Testis (tissue), 5 donors: ENCODE data around the gene ABCF2. TPM values are rescaled to one million over a fixed set of nuclear protein-coding genes. Genes with fewer than 3 reads are reported as not detected.
A peak's percentile ranks its signal among the peaks of the same experiment; 100 is the strongest.

Experiments used
- DNase-seq: peaks from one replicate; pipeline ENCODE4 v3.0.0-alpha.2; 2019
- H3K27ac ChIP-seq, 2 donors: fragments of 200-600 bp; sonication (generic); one replicate each; pipeline ENCODE4 v1.5.1; 2019
- H3K27me3 ChIP-seq: fragments of 200-600 bp; sonication (generic); one replicate; pipeline ENCODE4 v1.5.1; 2019
- H3K36me3 ChIP-seq: fragments of 200-600 bp; sonication (generic); one replicate; pipeline ENCODE4 v1.5.1; 2017; ENCODE audit warnings: low read depth; ENCODE audit errors: missing control alignments
- H3K4me1 ChIP-seq: fragments of 200-600 bp; sonication (generic); one replicate; pipeline ENCODE4 v1.5.1; 2019
- H3K4me3 ChIP-seq, 2 donors: fragments of 200-600 bp; sonication (generic); one replicate each; pipeline ENCODE4 v1.5.1; 2017 to 2019
- H3K9me3 ChIP-seq: fragments of 200-600 bp; sonication (generic); one replicate; pipeline ENCODE4 v1.5.1; 2017
- POLR2A ChIP-seq: fragments of 450-650 bp; IDR thresholded peaks from one replicate; pipeline ENCODE4 v1.6.1; 2017; ENCODE audit warnings: antibody characterized with exemption, mild to moderate bottlenecking, moderate library complexity
- WGBS, 2 donors: methylation state at CpG; one replicate each; pipeline ENCODE4 v1.1.5; 2018; 5-methylcytosine and 5-hydroxymethylcytosine counted together
- intact Hi-C: fragments of 100-400 bp; cut with DNase I; formaldehyde crosslinking; loops from one replicate; pipeline ENCODE4 v1.15.1; 2023; ENCODE audit warnings: low total_unique reads
- long read RNA-seq, 2 donors: transcript quantifications; one replicate each; lab custom pipeline, GENCODE V29; 2026
- polyA plus RNA-seq: library from polyadenylated mRNA; stranded (reverse); fragments of 350-450 nt; fragmentation: Illumina TruSeq; extraction: RNeasy Lipid Tissue Mini Kit (QIAGEN cat#74804); gene quantifications from one replicate; pipeline ENCODE4 v1.2.3, GENCODE V29; 2014; ENCODE audit warnings: low read depth, low replicate concordance; ENCODE audit not compliant: insufficient read depth
- total RNA-seq, 2 donors: library from RNA; depleted of rRNA; stranded (reverse); fragments of >200 nt; gene quantifications; one replicate each; pipeline ENCODE4 v1.2.3, GENCODE V29; 2016
- TF ChIP-seq, protein P1 (sequence below), 3 experiments: fragments of 450-650 bp in 2 of 3; fragments of 200-600 bp in 1 of 3; sonication (generic) in 1 of 3; IDR thresholded peaks; one replicate each; pipeline ENCODE4 v1.5.1; 2016 to 2019; ENCODE audit warnings: antibody characterized with exemption in 3 of 3, mild to moderate bottlenecking in 2 of 3, moderate library complexity in 1 of 3

ABCF2 gene
- total RNA-seq: 10 to 100 TPM; 44.4 to 49.4 TPM
- polyA plus RNA-seq: 54.3 TPM
- long read RNA-seq, donor 1, partial matches to known transcripts: 0 of 5 reads
- long read RNA-seq, donor 1, other reads (novel, unspliced or antisense): 0 of 5 reads
- long read RNA-seq, donor 2, partial matches to known transcripts: 0 of 3 reads
- long read RNA-seq, donor 2, other reads (novel, unspliced or antisense): 0 of 3 reads

- no peak for TF ChIP-seq POLR2A
- TF ChIP-seq, protein P1, sequence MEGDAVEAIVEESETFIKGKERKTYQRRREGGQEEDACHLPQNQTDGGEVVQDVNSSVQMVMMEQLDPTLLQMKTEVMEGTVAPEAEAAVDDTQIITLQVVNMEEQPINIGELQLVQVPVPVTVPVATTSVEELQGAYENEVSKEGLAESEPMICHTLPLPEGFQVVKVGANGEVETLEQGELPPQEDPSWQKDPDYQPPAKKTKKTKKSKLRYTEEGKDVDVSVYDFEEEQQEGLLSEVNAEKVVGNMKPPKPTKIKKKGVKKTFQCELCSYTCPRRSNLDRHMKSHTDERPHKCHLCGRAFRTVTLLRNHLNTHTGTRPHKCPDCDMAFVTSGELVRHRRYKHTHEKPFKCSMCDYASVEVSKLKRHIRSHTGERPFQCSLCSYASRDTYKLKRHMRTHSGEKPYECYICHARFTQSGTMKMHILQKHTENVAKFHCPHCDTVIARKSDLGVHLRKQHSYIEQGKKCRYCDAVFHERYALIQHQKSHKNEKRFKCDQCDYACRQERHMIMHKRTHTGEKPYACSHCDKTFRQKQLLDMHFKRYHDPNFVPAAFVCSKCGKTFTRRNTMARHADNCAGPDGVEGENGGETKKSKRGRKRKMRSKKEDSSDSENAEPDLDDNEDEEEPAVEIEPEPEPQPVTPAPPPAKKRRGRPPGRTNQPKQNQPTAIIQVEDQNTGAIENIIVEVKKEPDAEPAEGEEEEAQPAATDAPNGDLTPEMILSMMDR (IDR thresholded peaks at IDR 0.05): peak in 1 of 3 experiments; percentile 6
- peak within 1 kb of the TSS; percentile 77 to 81 for H3K4me3 ChIP-seq
- H3K9me3 ChIP-seq: no peaks in the 10 kb centered on the region
- no peaks in the 10 kb centered on the region for H3K27me3 ChIP-seq
- no peaks in the 10 kb centered on the region for H3K36me3 ChIP-seq
- H3K4me1 ChIP-seq: peaks cover 16% of the 10 kb centered on the region
- H3K27ac ChIP-seq: peak within 1 kb of the TSS; percentile 66 to 71
- intact Hi-C loops: no loop called here
- peak; percentile 99 for DNase-seq
- WGBS, 2 donors: 0 to 1% methylated on average over 63 to 68 of the region's 68 CpGs
Measured at GRCh38 chr7:151226875-151227782, at the start of gene ABCF2. ABCF2 (minus strand) TSS chr7:151227205; CDS start chr7:151226458, 747 bp downstream.

GRCh38 chr7:151275813-151276577 is 49.0 kb upstream of the ABCF2 start:
- intact Hi-C loops: no loop called here
- Histone ChIP-seq H3K27me3 (no peaks in the 10 kb centered on the region), H3K27ac (peak overlapping the region in 1 of 2 donors; percentile 31), H3K4me1 (peaks cover 15% of the 10 kb centered on the region), H3K4me3 (peak overlapping the region in 1 of 2 donors; percentile 41), H3K9me3 (no peaks in the 10 kb centered on the region), H3K36me3 (no peaks in the 10 kb centered on the region)
- DNase-seq: no peak
- TF ChIP-seq, protein P1 (IDR thresholded peaks at IDR 0.05): no peak
- no peak for TF ChIP-seq POLR2A
- WGBS, 2 donors: 22 to 24% methylated on average over 10 of the region's 10 CpGs

GRCh38 chr7:151274936-151275812 is 48.2 kb upstream of the ABCF2 start:
- 78 to 82% methylated on average over 16 to 17 of the region's 17 CpGs for WGBS, 2 donors
- intact Hi-C loops: no loop called here
- DNase-seq: no peak
- Histone ChIP-seq H3K27ac (no peak overlapping the region), H3K36me3 (no peaks in the 10 kb centered on the region), H3K27me3 (no peaks in the 10 kb centered on the region), H3K4me1 (peaks cover 15% of the 10 kb centered on the region), H3K4me3 (no peak overlapping the region), H3K9me3 (no peaks in the 10 kb centered on the region)
- TF ChIP-seq, protein P1 (IDR thresholded peaks at IDR 0.05): no peak
- TF ChIP-seq POLR2A: no peak

- no peaks in the 10 kb centered on the region for H3K9me3 ChIP-seq
- no peaks in the 10 kb centered on the region for H3K27me3 ChIP-seq
- no peak overlapping the region for H3K27ac ChIP-seq
- intact Hi-C loops: no loop called here
- H3K36me3 ChIP-seq: no peaks in the 10 kb centered on the region
- H3K4me3 ChIP-seq: no peak overlapping the region
- TF ChIP-seq, protein P1 (IDR thresholded peaks at IDR 0.05): no peak
- no peak for TF ChIP-seq POLR2A
- DNase-seq: no peak
- H3K4me1 ChIP-seq: peaks cover 15% of the 10 kb centered on the region
- WGBS, 2 donors: 90 to 95% methylated on average over 4 to 9 of the region's 9 CpGs
Measured at GRCh38 chr7:151274396-151274795, 47.4 kb upstream of the ABCF2 start.
